ENCODE results near the gene ANKK1. TPM values are rescaled to one million over a fixed set of nuclear protein-coding genes. Genes with fewer than 3 reads are reported as not detected.

The ANKK1 gene
- total RNA-seq, 4 donors from 2014 or later: 0.64 to 9.7 TPM; not detected in 2

- TF ChIP-seq POLR2AphosphoS5 (IDR thresholded peaks at IDR 0.05) (no peak), POLR2A (IDR thresholded peaks at IDR 0.05) (no peak), EP300 (IDR thresholded peaks at IDR 0.05; ENCODE audit: low read depth) (no peak), CTCF (IDR thresholded peaks at IDR 0.05) (no peak)
- Histone ChIP-seq H3K4me3 (no peak overlapping the region), H3K9me3 (no peaks in the 10 kb centered on the region), H3K27me3 (peaks cover under 1% of the 10 kb centered on the region), H3K27ac (no peak overlapping the region), H3K36me3 (no peaks in the 10 kb centered on the region), H3K4me1 (no peaks in the 10 kb centered on the region)
- in situ Hi-C loops (cut with MboI; ENCODE audit: low pct_ligation_motif_present in 1 of 4, low pct_unique_long_range_greater_than_20kb in 1 of 4, low sequenced_read_pairs in 3 of 4): no loop called here
- 91% methylated on average over 11 of the region's 11 CpGs; no CpG with 5 or more reads in 1 of the 2 donors for WGBS, 2 donors (ENCODE audit: low coverage in 1 of 2)
- DNase-seq: no peak
- intact Hi-C loops (cut with DNase I; ENCODE audit: low total_unique reads): no loop called here
Observed at GRCh38 chr11:113394919-113395318, 7.3 kb downstream of the ANKK1 start.

- no peaks in the 10 kb centered on the region for H3K36me3 ChIP-seq
- intact Hi-C loops (cut with DNase I; ENCODE audit: low total_unique reads): no loop called here
- 80 to 95% methylated on average over 2 to 6 of the region's 9 CpGs for WGBS, 2 donors (ENCODE audit: low coverage in 1 of 2)
- in situ Hi-C loops (cut with MboI; ENCODE audit: low pct_ligation_motif_present in 1 of 4, low pct_unique_long_range_greater_than_20kb in 1 of 4, low sequenced_read_pairs in 3 of 4): no loop called here
- DNase-seq: no peak
- no peaks in the 10 kb centered on the region for H3K27me3 ChIP-seq
- no peak overlapping the region for H3K4me3 ChIP-seq
- no peak for TF ChIP-seq EP300 (IDR thresholded peaks at IDR 0.05; ENCODE audit: low read depth)
- no peak for TF ChIP-seq POLR2A (IDR thresholded peaks at IDR 0.05)
- TF ChIP-seq POLR2AphosphoS5 (IDR thresholded peaks at IDR 0.05): no peak
- no peak for TF ChIP-seq CTCF (IDR thresholded peaks at IDR 0.05)
- H3K27ac ChIP-seq: no peak overlapping the region
- no peaks in the 10 kb centered on the region for H3K4me1 ChIP-seq
- H3K9me3 ChIP-seq: no peaks in the 10 kb centered on the region
Observed at GRCh38 chr11:113395782-113396336, 8.3 kb downstream of the ANKK1 start.

- TF ChIP-seq EP300 (IDR thresholded peaks at IDR 0.05; ENCODE audit: low read depth) (no peak), POLR2A (IDR thresholded peaks at IDR 0.05) (no peak), CTCF (IDR thresholded peaks at IDR 0.05) (no peak), POLR2AphosphoS5 (IDR thresholded peaks at IDR 0.05) (no peak)
- in situ Hi-C loops (cut with MboI; ENCODE audit: low pct_ligation_motif_present in 1 of 4, low pct_unique_long_range_greater_than_20kb in 1 of 4, low sequenced_read_pairs in 3 of 4) (no loop called here), intact Hi-C loops (cut with DNase I; ENCODE audit: low total_unique reads) (no loop called here)
- no peaks in the 10 kb centered on the region for H3K4me1 ChIP-seq
- WGBS, 2 donors (ENCODE audit: low coverage in 1 of 2): 50% methylated on average over 1 of the region's 1 CpG; no CpG with 5 or more reads in 1 of the 2 donors
- H3K27ac ChIP-seq: no peak overlapping the region
- no peaks in the 10 kb centered on the region for H3K27me3 ChIP-seq
- no peak overlapping the region for H3K4me3 ChIP-seq
- no peak for DNase-seq
- no peaks in the 10 kb centered on the region for H3K9me3 ChIP-seq
- H3K36me3 ChIP-seq: no peaks in the 10 kb centered on the region
Observed at GRCh38 chr11:113396690-113397089, 9.1 kb downstream of the ANKK1 start.

GRCh38 chr11:113397212-113397611 lies 9.6 kb downstream of the ANKK1 start:
- Histone ChIP-seq H3K27me3 (no peaks in the 10 kb centered on the region), H3K4me1 (no peaks in the 10 kb centered on the region), H3K9me3 (no peaks in the 10 kb centered on the region), H3K27ac (no peak overlapping the region), H3K4me3 (no peak overlapping the region), H3K36me3 (no peaks in the 10 kb centered on the region)
- in situ Hi-C loops (cut with MboI; ENCODE audit: low pct_ligation_motif_present in 1 of 4, low pct_unique_long_range_greater_than_20kb in 1 of 4, low sequenced_read_pairs in 3 of 4): no loop called here
- no peak for TF ChIP-seq POLR2A (IDR thresholded peaks at IDR 0.05)
- no peak for TF ChIP-seq POLR2AphosphoS5 (IDR thresholded peaks at IDR 0.05)
- no peak for TF ChIP-seq EP300 (IDR thresholded peaks at IDR 0.05; ENCODE audit: low read depth)
- no peak for TF ChIP-seq CTCF (IDR thresholded peaks at IDR 0.05)
- 91% methylated on average over 7 of the region's 7 CpGs; no CpG with 5 or more reads in 1 of the 2 donors for WGBS, 2 donors (ENCODE audit: low coverage in 1 of 2)
- no peak for DNase-seq
- intact Hi-C loops (cut with DNase I; ENCODE audit: low total_unique reads): no loop called here

Measured in transverse colon (tissue), 4 donors.